Liver (tissue), 2 donors: ENCODE results near the gene BFSP1.

Experiments used
- EGR1 ChIP-seq, 2 donors: IDR thresholded peaks; 2 replicates each; pipeline ENCODE4 v1.6.1; 2016 to 2018; ENCODE audit warnings: antibody characterized with exemption in 2 of 2, low read depth in 2 of 2
- TAF1 ChIP-seq: conservative IDR thresholded peaks from 2 replicates; pipeline ENCODE4 v1.6.1; 2016; ENCODE audit warnings: antibody characterized with exemption, mild to moderate bottlenecking
- donor health status: healthy.

DNA sequence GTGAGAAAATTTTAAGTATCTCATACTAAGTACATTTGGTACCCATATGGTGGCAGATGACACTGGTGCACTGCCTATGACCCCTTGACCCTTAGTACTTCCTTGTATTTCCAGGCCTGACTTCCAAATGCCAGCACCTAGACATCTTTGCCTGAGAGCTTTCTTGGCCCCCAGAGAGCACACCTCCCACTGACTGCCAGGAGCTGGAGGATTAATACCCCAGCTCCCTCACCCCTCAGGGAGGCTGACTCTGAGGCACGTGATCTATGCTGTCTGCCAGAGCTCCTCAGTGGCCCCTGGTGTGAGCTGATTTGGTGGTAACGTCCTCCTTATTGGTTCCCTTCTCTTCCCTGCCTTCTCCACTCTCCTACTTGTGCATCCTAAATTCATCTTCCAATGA lies 38.0 kb downstream of the BFSP1 start:
- TF ChIP-seq EGR1 (IDR thresholded peaks at IDR 0.05; ENCODE audit: low read depth in 2 of 2) (no peak), TAF1 (no peak)
